AG04449 (cell line): ENCODE measurements around the gene DENND1A.

Experiments used
- CTCF ChIA-PET: fragments of 350-600 bp; formaldehyde crosslinking; extraction: SDS; loops from one replicate; lab custom pipeline; 2021; ENCODE audit warnings: antibody characterized with exemption; lab: Yijun Ruan, JAX
- POLR2A ChIA-PET: fragments of 400-600, 350-600 bp; formaldehyde crosslinking; extraction: SDS; loops from one replicate; lab custom pipeline; 2020; ENCODE audit warnings: antibody characterized with exemption, inconsistent platforms; lab: Yijun Ruan, JAX
- DNase-seq: peaks from one replicate; pipeline ENCODE4 v3.0.0-alpha.2; 2010; ENCODE audit warnings: low read depth, low spot score
- H3K4me3 ChIP-seq: 2 replicates; pipeline ENCODE4 v1.5.1; 2011; ENCODE audit warnings: low read depth, mild to moderate bottlenecking, control low read depth, low read length
- TF ChIP-seq, protein P1 (sequence below): IDR thresholded peaks from one replicate; pipeline ENCODE4 v1.5.1; 2011; ENCODE audit warnings: mild to moderate bottlenecking, moderate library complexity, low read length, control low read depth, inconsistent platforms; ENCODE audit not compliant: insufficient read depth; ENCODE audit errors: missing control alignments

Gene DENND1A

DNA sequence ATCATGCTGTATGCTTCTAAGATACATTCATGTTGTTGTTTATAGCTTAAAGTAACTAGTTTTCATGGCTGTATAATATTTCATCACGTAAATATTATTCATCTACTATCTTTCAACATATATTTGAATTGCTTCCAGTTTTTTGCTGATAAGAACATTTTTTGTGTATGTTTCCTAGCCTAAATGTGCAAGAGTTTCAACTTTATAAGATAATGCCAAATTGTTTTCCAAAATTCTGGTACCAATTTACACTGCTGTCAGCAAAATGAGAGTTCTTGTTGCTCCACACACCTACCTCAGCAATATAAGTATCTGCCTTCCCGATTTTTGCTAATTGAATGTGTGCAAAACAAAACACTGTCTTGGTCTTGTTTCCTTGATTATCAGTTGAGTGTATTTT lies 395.6 kb downstream of the DENND1A start:
- DNase-seq, result no peak
- CTCF ChIA-PET, result interaction anchor here (1.2 to 1.4 kb wide), 2 partner anchors 9 to 10 kb away, joined by 4 read pairs; no protein-coding TSS in a partner anchor
- TF ChIP-seq, protein P1, sequence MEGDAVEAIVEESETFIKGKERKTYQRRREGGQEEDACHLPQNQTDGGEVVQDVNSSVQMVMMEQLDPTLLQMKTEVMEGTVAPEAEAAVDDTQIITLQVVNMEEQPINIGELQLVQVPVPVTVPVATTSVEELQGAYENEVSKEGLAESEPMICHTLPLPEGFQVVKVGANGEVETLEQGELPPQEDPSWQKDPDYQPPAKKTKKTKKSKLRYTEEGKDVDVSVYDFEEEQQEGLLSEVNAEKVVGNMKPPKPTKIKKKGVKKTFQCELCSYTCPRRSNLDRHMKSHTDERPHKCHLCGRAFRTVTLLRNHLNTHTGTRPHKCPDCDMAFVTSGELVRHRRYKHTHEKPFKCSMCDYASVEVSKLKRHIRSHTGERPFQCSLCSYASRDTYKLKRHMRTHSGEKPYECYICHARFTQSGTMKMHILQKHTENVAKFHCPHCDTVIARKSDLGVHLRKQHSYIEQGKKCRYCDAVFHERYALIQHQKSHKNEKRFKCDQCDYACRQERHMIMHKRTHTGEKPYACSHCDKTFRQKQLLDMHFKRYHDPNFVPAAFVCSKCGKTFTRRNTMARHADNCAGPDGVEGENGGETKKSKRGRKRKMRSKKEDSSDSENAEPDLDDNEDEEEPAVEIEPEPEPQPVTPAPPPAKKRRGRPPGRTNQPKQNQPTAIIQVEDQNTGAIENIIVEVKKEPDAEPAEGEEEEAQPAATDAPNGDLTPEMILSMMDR, result no peak
- no peak overlapping the region for H3K4me3 ChIP-seq
- POLR2A ChIA-PET, result no interaction called here

DNA sequence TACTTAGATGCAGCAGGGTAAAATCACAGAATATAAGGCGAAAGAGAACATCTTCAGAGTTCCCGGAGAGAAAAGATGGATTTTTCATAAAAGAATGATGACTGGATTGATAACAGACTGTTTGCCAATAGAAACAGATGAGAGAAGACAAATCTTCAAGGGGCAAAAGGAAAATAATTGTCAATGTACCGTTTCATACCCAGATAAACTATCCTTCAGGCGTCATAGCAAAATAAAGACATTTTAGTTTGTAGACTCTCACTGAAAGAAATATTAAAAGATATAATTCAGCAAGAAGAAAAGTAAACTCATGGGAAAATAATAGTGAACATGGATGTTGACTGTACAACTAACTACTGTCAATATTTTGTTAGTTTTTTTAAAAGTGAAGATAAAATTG lies 399.7 kb downstream of the DENND1A start:
- CTCF ChIA-PET, result no interaction called here

DNA sequence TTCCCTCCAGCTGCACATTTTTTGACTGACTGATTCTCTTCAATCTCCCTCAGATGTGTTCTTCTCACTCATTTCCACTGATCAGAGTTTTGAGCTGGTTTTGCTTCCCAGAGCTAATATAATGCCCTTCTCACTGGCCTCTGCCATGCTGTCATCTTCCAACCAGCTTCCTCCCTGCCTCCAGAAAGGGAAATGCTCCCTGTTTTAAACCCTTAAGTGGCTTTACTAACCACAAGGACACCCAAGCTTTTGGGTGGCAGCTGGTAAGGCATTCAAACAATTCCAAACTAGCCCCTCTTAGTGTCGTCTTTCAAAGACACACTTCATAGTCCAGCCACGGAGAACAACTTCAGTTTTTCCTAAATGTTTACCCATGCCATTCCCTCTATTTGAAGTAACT lies 401.4 kb downstream of the DENND1A start:
- no peak for DNase-seq
- ChIA-PET CTCF (interaction anchor here (1.0 to 2.5 kb wide), 3 partner anchors 10 to 512 kb away, joined by 3 to 8 read pairs (median 6); no protein-coding TSS in a partner anchor), POLR2A (no interaction called here)

More for the DNA sequence above, 399.7 kb downstream of the DENND1A start:
- no peak for DNase-seq
- TF ChIP-seq, protein P1, result no peak
- H3K4me3 ChIP-seq, result no peak overlapping the region
- POLR2A ChIA-PET, result no interaction called here

DNA sequence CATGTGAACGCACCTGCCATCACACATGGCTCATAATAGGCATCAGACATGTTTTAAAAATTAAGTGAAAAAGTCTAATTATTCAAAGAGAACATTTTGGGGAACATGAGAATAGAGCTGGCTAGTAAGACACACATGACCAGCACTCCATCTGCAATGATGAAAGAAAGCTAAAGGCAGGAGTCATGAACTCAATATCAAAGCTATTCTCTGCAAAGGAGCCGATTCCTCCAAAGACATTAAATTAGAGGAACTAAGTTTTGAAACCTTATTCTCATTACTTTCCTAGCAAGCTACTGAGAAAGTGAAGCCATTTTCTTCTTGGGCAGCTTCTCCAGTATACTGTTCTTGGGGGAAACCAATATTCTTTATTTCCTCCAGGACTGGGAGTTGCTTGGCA lies 401.9 kb downstream of the DENND1A start:
- ChIA-PET POLR2A (no interaction called here), CTCF (interaction anchor here (1.0 to 2.5 kb wide), 3 partner anchors 10 to 513 kb away, joined by 3 to 8 read pairs (median 6); no protein-coding TSS in a partner anchor)
- TF ChIP-seq, protein P1, result no peak
- DNase-seq, result no peak
- H3K4me3 ChIP-seq, result no peak overlapping the region

More for the DNA sequence above, 401.4 kb downstream of the DENND1A start:
- TF ChIP-seq, protein P1, result no peak
- no peak overlapping the region for H3K4me3 ChIP-seq

DNA sequence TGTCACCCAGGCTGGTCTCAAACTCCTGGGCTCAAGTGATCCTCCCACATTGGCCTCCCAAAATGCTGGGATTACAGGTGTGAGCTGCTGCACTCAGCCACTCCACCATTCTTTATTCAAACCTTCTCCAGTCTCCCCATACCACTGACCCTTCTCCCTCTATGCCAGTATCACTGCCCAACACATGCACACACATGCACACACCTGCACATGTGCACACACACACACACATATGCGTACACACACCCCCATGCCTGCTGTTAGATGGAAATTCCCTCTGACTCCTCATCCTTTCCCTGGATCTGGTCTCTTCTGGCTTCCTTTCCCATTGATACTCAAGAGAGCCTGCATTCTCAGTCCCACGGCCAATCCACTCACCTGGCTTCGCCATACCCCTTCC lies 404.0 kb downstream of the DENND1A start:
- no peak for DNase-seq
- POLR2A ChIA-PET, result interaction anchor here (0.7 kb wide), 1 partner anchor 111 kb away, joined by 3 read pairs; no protein-coding TSS in a partner anchor
- CTCF ChIA-PET, result no interaction called here
- H3K4me3 ChIP-seq, result no peak overlapping the region
- TF ChIP-seq, protein P1, result no peak

DNA sequence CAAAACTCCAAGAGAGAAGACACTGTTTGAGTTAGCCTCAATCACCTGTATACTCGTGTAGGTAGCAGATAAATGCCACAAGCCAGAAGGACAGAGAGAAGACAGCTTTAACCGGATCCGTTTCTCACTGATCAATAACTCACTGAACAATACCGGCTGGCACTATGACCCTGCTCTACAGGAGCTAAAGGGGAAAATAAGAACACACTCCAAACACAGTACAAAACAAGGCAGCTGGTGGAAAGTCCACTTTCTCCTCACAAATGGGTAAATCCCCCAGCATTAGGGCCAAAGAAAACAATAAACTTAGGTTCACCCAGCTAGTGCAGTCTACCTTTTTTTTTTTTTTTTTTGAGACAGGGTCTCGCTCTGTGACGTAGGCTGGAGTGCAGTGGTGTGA lies 404.5 kb downstream of the DENND1A start:
- DNase-seq, result no peak
- ChIA-PET POLR2A (no interaction called here), CTCF (no interaction called here)
- H3K4me3 ChIP-seq, result no peak overlapping the region
- TF ChIP-seq, protein P1, result no peak
